ENCODE results near the gene USP4.
"Not testable (repeated sequence)": the region's sequence is repeated elsewhere in the genome, so short reads cannot be mapped to it uniquely, and the experiment has no call there.

USP4 gene

GRCh38 chr3:49351521-49352011 lies 11.7 kb upstream of the USP4 start:
- POLR2A ChIA-PET (ENCODE audit: low non-redundant PET) = no interaction called here
- peak; percentile 57 for DNase-seq (ENCODE audit: low spot score)
- peak overlapping the region; percentile 90 for H3K27ac ChIP-seq
- no peak for TF ChIP-seq CTCF (conservative IDR thresholded peaks at IDR 0.05; ENCODE audit: low read depth)
- CTCF ChIA-PET = interaction anchor here (0.7 kb wide), 2 partner anchors 24 to 64 kb away, joined by 3 to 5 read pairs; no protein-coding TSS in a partner anchor

GRCh38 chr3:49349348-49350114 lies 9.7 kb upstream of the USP4 start:
- peak overlapping the region; percentile 90 for H3K27ac ChIP-seq
- ChIA-PET POLR2A (ENCODE audit: low non-redundant PET) (no interaction called here), CTCF (interaction anchor here (0.6 kb wide), 1 partner anchor 312 kb away, joined by 4 read pairs; no protein-coding TSS in a partner anchor)
- DNase-seq (ENCODE audit: low spot score) = no peak
- no peak for TF ChIP-seq CTCF (conservative IDR thresholded peaks at IDR 0.05; ENCODE audit: low read depth)

- POLR2A ChIA-PET (ENCODE audit: low non-redundant PET); CTCF ChIA-PET; DNase-seq (ENCODE audit: low spot score): not testable (repeated sequence)
- peak overlapping the region; percentile 90 for H3K27ac ChIP-seq
Measured at GRCh38 chr3:49348361-49348760, 8.5 kb upstream of the USP4 start.

- CTCF ChIA-PET = no interaction called here
- peak overlapping the region; percentile 90 for H3K27ac ChIP-seq
- TF ChIP-seq CTCF (conservative IDR thresholded peaks at IDR 0.05; ENCODE audit: low read depth) = no peak
- POLR2A ChIA-PET (ENCODE audit: low non-redundant PET) = no interaction called here
- DNase-seq (ENCODE audit: low spot score) = peak; percentile 39
Measured at GRCh38 chr3:49346797-49347251, 7.0 kb upstream of the USP4 start.

GRCh38 chr3:49343163-49343562 lies 3.3 kb upstream of the USP4 start:
- ChIA-PET POLR2A (ENCODE audit: low non-redundant PET) (no interaction called here), CTCF (no interaction called here)
- TF ChIP-seq CTCF (conservative IDR thresholded peaks at IDR 0.05; ENCODE audit: low read depth) = no peak
- peak overlapping the region; percentile 14; the same call in 1 of the 2 replicates for H3K27ac ChIP-seq
- DNase-seq (ENCODE audit: low spot score) = no peak

GRCh38 chr3:49341996-49342395 lies 2.1 kb upstream of the USP4 start:
- POLR2A ChIA-PET (ENCODE audit: low non-redundant PET) = no interaction called here
- no peak for TF ChIP-seq CTCF (conservative IDR thresholded peaks at IDR 0.05; ENCODE audit: low read depth)
- CTCF ChIA-PET = no interaction called here
- DNase-seq (ENCODE audit: low spot score) = no peak
- H3K27ac ChIP-seq = peak overlapping the region; percentile 98; the same call in 1 of the 2 replicates

GRCh38 chr3:49339581-49339940 lies 292 bp downstream of the USP4 start:
- no peak for DNase-seq (ENCODE audit: low spot score)
- POLR2A ChIA-PET (ENCODE audit: low non-redundant PET) = no interaction called here

More at GRCh38 chr3:49339581-49339940, 292 bp downstream of the USP4 start:
- CTCF ChIA-PET = no interaction called here
- H3K27ac ChIP-seq = peak overlapping the region; percentile 98
- TF ChIP-seq CTCF (conservative IDR thresholded peaks at IDR 0.05; ENCODE audit: low read depth) = no peak

Data from RWPE1 (cell line).